GM10248 (cell line): ENCODE measurements around the gene CBX7.

Experiments used
- CTCF ChIA-PET: fragments of 300-600 bp; sonication (Branson Sonifier 250); formaldehyde crosslinking; extraction: SDS; loops from one replicate; lab custom pipeline; 2021; ENCODE audit warnings: antibody characterized with exemption; lab: Yijun Ruan, JAX
- POLR2A ChIA-PET: fragments of 350-650 bp; sonication (Branson Sonifier 250); formaldehyde crosslinking; extraction: SDS; loops from one replicate; lab custom pipeline; 2020; ENCODE audit warnings: antibody characterized with exemption; lab: Yijun Ruan, JAX
- DNase-seq: peaks from one replicate; pipeline ENCODE4 v3.0.0; 2012; ENCODE audit errors: extremely low spot score
- TF ChIP-seq, protein P1 (sequence below): IDR thresholded peaks from 2 replicates; pipeline ENCODE4 v1.5.1; 2012; ENCODE audit warnings: mild to moderate bottlenecking, low read depth; ENCODE audit errors: extremely low read depth, missing control alignments, control extremely low read depth

Gene CBX7

GRCh38 chr22:39117585-39118191, 34.8 kb downstream of the CBX7 start:
- TF ChIP-seq, protein P1, sequence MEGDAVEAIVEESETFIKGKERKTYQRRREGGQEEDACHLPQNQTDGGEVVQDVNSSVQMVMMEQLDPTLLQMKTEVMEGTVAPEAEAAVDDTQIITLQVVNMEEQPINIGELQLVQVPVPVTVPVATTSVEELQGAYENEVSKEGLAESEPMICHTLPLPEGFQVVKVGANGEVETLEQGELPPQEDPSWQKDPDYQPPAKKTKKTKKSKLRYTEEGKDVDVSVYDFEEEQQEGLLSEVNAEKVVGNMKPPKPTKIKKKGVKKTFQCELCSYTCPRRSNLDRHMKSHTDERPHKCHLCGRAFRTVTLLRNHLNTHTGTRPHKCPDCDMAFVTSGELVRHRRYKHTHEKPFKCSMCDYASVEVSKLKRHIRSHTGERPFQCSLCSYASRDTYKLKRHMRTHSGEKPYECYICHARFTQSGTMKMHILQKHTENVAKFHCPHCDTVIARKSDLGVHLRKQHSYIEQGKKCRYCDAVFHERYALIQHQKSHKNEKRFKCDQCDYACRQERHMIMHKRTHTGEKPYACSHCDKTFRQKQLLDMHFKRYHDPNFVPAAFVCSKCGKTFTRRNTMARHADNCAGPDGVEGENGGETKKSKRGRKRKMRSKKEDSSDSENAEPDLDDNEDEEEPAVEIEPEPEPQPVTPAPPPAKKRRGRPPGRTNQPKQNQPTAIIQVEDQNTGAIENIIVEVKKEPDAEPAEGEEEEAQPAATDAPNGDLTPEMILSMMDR: peak; percentile 62
- peak; percentile 72 for DNase-seq
- ChIA-PET CTCF (interaction anchor here (0.7 to 2.3 kb wide), 10 partner anchors 9 to 384 kb away, joined by 3 to 10 read pairs (median 4); partner anchors contain the start of gene MIEF1), POLR2A (no interaction called here)

DNA sequence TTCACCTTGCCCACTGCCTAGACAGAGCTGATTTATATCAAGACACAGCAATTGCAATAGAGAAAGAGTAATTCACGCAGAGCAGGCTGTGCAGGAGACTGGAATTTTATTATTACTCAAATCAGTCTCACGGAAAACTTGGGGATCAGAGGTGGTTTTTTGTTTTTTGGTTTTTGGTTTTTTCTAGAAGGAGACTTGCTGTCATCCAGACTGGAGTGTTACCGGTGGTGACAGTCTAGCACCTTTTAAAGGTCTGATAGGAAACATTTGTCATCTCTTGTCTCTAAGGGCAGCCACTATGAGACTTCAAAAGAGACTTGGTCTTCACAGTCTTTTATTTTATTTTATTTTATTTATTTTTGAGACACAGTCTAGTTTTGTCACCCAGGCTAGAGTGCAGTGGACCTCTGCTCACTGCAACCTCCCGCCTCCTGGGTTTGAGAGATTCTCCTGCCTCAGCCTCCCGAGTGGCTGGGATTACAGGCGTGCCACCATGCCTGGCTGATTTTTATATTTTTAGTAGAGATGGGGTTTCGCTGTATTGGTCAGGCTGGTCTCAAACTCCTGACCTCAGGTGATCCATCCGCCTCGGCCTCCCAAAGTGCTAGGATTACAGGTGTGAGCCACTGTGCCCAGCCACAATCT, 36.4 kb downstream of the CBX7 start:
- ChIA-PET CTCF (interaction anchor here (1.2 kb wide), 1 partner anchor 10 kb away, joined by 3 read pairs; no protein-coding TSS in a partner anchor), POLR2A (interaction anchor here (0.6 kb wide), 1 partner anchor 373 kb away, joined by 3 read pairs; no protein-coding TSS in a partner anchor)
- no peak for DNase-seq
- TF ChIP-seq, protein P1: no peak

DNA sequence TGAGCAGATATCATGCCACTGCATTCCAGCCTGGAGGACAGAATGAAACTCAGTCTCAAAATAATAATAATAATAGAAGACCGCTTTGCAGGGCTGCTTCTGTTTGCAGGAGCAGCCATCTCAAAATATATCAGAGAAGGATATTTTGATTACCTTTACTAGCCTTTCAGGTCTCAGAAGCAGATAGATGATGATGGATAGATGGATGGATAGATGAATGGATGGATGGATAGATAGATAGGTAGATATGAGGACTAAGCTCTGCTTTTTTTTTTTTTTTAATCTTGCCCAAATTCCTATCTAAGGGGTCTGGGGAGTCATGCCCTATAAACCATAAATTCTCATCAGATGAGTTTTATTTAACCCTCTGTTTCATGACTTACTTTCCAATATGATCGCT, 36.9 kb downstream of the CBX7 start:
- TF ChIP-seq, protein P1: no peak
- DNase-seq: no peak
- POLR2A ChIA-PET: interaction anchor here (0.6 kb wide), 1 partner anchor 373 kb away, joined by 3 read pairs; no protein-coding TSS in a partner anchor
- CTCF ChIA-PET: interaction anchor here (1.2 kb wide), 1 partner anchor 10 kb away, joined by 3 read pairs; no protein-coding TSS in a partner anchor

DNA sequence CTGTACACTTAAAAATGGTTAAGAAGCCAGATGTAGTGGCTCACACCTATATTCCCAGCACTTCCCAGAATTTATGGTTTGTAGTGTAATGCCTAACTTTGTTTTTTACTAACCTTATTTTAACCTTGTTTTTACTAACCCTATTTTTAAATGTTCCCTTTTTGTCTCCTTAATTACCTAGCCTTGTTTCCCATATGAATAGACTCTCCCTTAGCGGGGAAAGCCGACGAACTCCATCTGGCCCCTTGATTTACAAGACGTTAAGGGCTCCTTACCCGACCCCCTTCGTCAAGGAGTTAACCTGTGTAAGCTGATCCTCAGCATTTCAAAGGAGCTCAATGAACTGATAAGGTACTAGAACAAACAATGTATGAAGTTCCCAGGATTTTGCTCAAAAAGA, 38.4 kb downstream of the CBX7 start:
- ChIA-PET CTCF (interaction anchor here (0.8 to 1.4 kb wide), 5 partner anchors 11 to 244 kb away, joined by 3 to 5 read pairs (median 3); partner anchors contain the start of gene CBX6), POLR2A (interaction anchor here (0.7 to 0.8 kb wide), 2 partner anchors 87 to 143 kb away, joined by 3 to 5 read pairs; no protein-coding TSS in a partner anchor)
- DNase-seq: no peak
- TF ChIP-seq, protein P1: no peak

- ChIA-PET CTCF (interaction anchor here (1.2 to 3.0 kb wide), 3 partner anchors 13 to 241 kb away, joined by 5 to 8 read pairs (median 7); no protein-coding TSS in a partner anchor), POLR2A (no interaction called here)
- peak; percentile 12 for DNase-seq
- TF ChIP-seq, protein P1: no peak
These were observed 41.6 kb downstream of the CBX7 start for GRCh38 chr22:39110631-39111561.
